HCT116 (cell line): Measurements from ENCODE around the gene FBXO46.

ENCODE experiments used
- CTCF ChIP-seq, 3 experiments: fragments of 200-600 bp in 1 of 3; sonication (generic) in 1 of 3; IDR thresholded peaks in 2 of 3; conservative IDR thresholded peaks in 1 of 3; 2 replicates each; pipeline ENCODE4 v1.5.1; 2012 to 2017; ENCODE audit warnings: low read depth in 2 of 3, low read length in 2 of 3, antibody characterized with exemption in 1 of 3, borderline replicate concordance in 1 of 3, control low read depth in 1 of 3, mild to moderate bottlenecking in 1 of 3, mixed read lengths in 1 of 3, mixed run types in 1 of 3, moderate library complexity in 1 of 3; ENCODE audit not compliant: insufficient read depth in 1 of 3
- EGR1 ChIP-seq: IDR thresholded peaks from 2 replicates; pipeline ENCODE4 v1.6.1; 2012; ENCODE audit warnings: low read depth
- EZH2 ChIP-seq: fragments of 200-600 bp; sonication (generic); IDR thresholded peaks from 2 replicates; pipeline ENCODE4 v1.6.1; 2017; ENCODE audit warnings: antibody characterized with exemption, mixed run types
- EZH2phosphoT487 ChIP-seq: fragments of 200-600 bp; IDR thresholded peaks from 2 replicates; pipeline ENCODE4 v1.6.1; 2018; ENCODE audit warnings: antibody characterized with exemption, borderline replicate concordance
- JUND ChIP-seq: IDR thresholded peaks from 2 replicates; pipeline ENCODE4 v1.6.1; 2012
- POLR2A ChIP-seq: IDR thresholded peaks from 2 replicates; pipeline ENCODE4 v1.7.0; 2011; ENCODE audit warnings: borderline replicate concordance; ENCODE audit not compliant: insufficient read depth, insufficient read length; ENCODE audit errors: extremely low read depth
- POLR2AphosphoS5 ChIP-seq: IDR thresholded peaks from 2 replicates; pipeline ENCODE4 v1.6.1; 2011; ENCODE audit warnings: mild to moderate bottlenecking, low read depth, low read length, moderate library complexity
- SIN3A ChIP-seq: IDR thresholded peaks from 2 replicates; pipeline ENCODE4 v1.6.1; 2012; ENCODE audit warnings: low read depth
- TCF7L2 ChIP-seq: IDR thresholded peaks from 2 replicates; pipeline ENCODE4 v1.7.0; 2011; ENCODE audit warnings: borderline replicate concordance, inconsistent platforms; ENCODE audit not compliant: insufficient read depth, insufficient read length; ENCODE audit errors: extremely low read depth
- YY1 ChIP-seq: IDR thresholded peaks from 2 replicates; pipeline ENCODE4 v1.6.1; 2011; ENCODE audit warnings: low read length, low read depth, moderate library complexity, mild to moderate bottlenecking; ENCODE audit not compliant: insufficient replicate concordance; ENCODE audit errors: extremely low read depth

- TF ChIP-seq CTCF (IDR thresholded peaks at IDR 0.05 in 2 of 3, conservative IDR thresholded peaks at IDR 0.05 in 1 of 3; ENCODE audit: borderline replicate concordance in 1 of 3, insufficient read depth in 1 of 3, low read depth in 2 of 3, low read length in 2 of 3) (no peak), JUND (no peak), YY1 (no peak), TCF7L2 (no peak), SIN3A (no peak), EZH2phosphoT487 (no peak), POLR2A (no peak), POLR2AphosphoS5 (peak; percentile 14; the same call in 1 of the 2 replicates), EGR1 (no peak), EZH2 (no peak)
Observed at GRCh38 chr19:45705115-45705514, 25.6 kb downstream of the FBXO46 start.
